K562 (cell line): ENCODE results near the gene ATP6V0E2. TPM values are rescaled to one million over a fixed set of nuclear protein-coding genes. Genes with fewer than 3 reads are reported as not detected.

Source experiments
- ATAC-seq: fragments of 200-7000 bp; cut with Tn5 transposase; 3 replicates; pipeline ENCODE4 v1.9.1; 2020; ENCODE audit warnings: moderate library complexity
- BruUV-seq: library from RNA; stranded (reverse); fragments of 400-500 nt; replicated peaks from 2 replicates; lab custom pipeline; 2021; lab: Mats Ljungman, UMichigan
- CTCF ChIA-PET: fragments of 300-600 bp; formaldehyde crosslinking; extraction: SDS; loops from one replicate; lab custom pipeline; 2021; ENCODE audit warnings: low intra/inter-chr PET ratio; lab: Yijun Ruan, JAX
- POLR2A ChIA-PET: fragments of 300-600, 350-650 bp; sonication (Branson Sonifier 250); formaldehyde crosslinking; extraction: SDS; loops from one replicate; lab custom pipeline; 2021; ENCODE audit warnings: antibody characterized with exemption, inconsistent platforms; lab: Yijun Ruan, JAX
- DNase-seq, 4 experiments: peaks; one replicate each; pipeline versions ENCODE4 v3.0.0 to v3.0.0-alpha.2; 2011 to 2018; ENCODE audit warnings: low spot score in 3 of 4, mixed read lengths in 3 of 4; ENCODE audit errors: extremely low read depth in 1 of 4
- FAIRE-seq: peaks from 2 replicates; lab custom pipeline; 2011; peaks lifted over from hg19 to GRCh38; lab: Jason Lieb, UNC
- H2AFZ ChIP-seq: 2 replicates; pipeline ENCODE4 v1.6.0; 2011; ENCODE audit warnings: low read depth, low read length, control low read depth, inconsistent platforms
- H3K27ac ChIP-seq: fragments of 200-600 bp; 3 replicates; pipeline ENCODE4 v1.8.0; 2011; ENCODE audit warnings: low read depth, mild to moderate bottlenecking, control low read depth, inconsistent platforms, low read length, moderate library complexity, mixed read lengths; ENCODE audit errors: extremely low read depth
- H3K27me3 ChIP-seq, 2 experiments: fragments of 300-600 bp in 1 of 2; 2 replicates in 1 of 2; 3 replicates in 1 of 2; pipeline versions ENCODE4 v1.6.0 to v1.8.0; 2011; ENCODE audit warnings: inconsistent platforms in 2 of 2, low read length in 2 of 2, mild to moderate bottlenecking in 1 of 2, mixed read lengths in 1 of 2, moderate library complexity in 1 of 2; ENCODE audit not compliant: control insufficient read depth in 2 of 2, insufficient read depth in 2 of 2
- H3K36me3 ChIP-seq: fragments of 300-600 bp; 3 replicates; pipeline ENCODE4 v1.8.0; 2011; ENCODE audit warnings: mild to moderate bottlenecking, low read length, inconsistent platforms; ENCODE audit not compliant: control insufficient read depth, insufficient read depth
- H3K4me1 ChIP-seq, 2 experiments: fragments of 200-600 bp in 1 of 2; replicated peaks in 1 of 2; 2 replicates in 1 of 2; 3 replicates in 1 of 2; pipeline versions ENCODE4 v1.5.1 to v1.8.0; 2011; ENCODE audit warnings: inconsistent platforms in 2 of 2, low read length in 2 of 2, mild to moderate bottlenecking in 1 of 2, mixed read lengths in 1 of 2, moderate library complexity in 1 of 2; ENCODE audit not compliant: control insufficient read depth in 2 of 2, insufficient read depth in 2 of 2
- H3K4me2 ChIP-seq: 2 replicates; pipeline ENCODE4 v1.6.1; 2011; ENCODE audit warnings: low read length, control low read depth, inconsistent platforms, mixed read lengths; ENCODE audit not compliant: insufficient read depth
- H3K4me3 ChIP-seq: fragments of 200-600 bp; sonication (generic), shearing (Covaris generic); 2 replicates; pipeline ENCODE4 v1.5.1; 2016; ENCODE audit warnings: control low read depth, inconsistent platforms
- H3K79me2 ChIP-seq: fragments of 200-600 bp; 3 replicates; pipeline ENCODE4 v1.8.0; 2011; ENCODE audit warnings: low read length, inconsistent platforms; ENCODE audit not compliant: control insufficient read depth, insufficient read depth
- H3K9ac ChIP-seq, 2 experiments: 2 replicates each; pipeline versions ENCODE4 v1.6.0 to v1.6.1; 2011; ENCODE audit warnings: low read depth in 2 of 2, low read length in 2 of 2, control low read depth in 1 of 2, inconsistent platforms in 1 of 2, mild to moderate bottlenecking in 1 of 2, mixed read lengths in 1 of 2; ENCODE audit not compliant: insufficient read depth in 1 of 2
- H3K9me1 ChIP-seq: one replicate; pipeline ENCODE4 v1.6.0; 2011; ENCODE audit warnings: inconsistent platforms, mild to moderate bottlenecking, low read length, moderate library complexity; ENCODE audit not compliant: control insufficient read depth, insufficient read depth
- H3K9me3 ChIP-seq: replicated peaks from 2 replicates; pipeline ENCODE4 v1.5.1; 2011; ENCODE audit warnings: low read depth, low read length, inconsistent platforms; ENCODE audit not compliant: control insufficient read depth, insufficient read depth
- H4K20me1 ChIP-seq: replicated peaks from 2 replicates; pipeline ENCODE4 v1.6.1; 2011; ENCODE audit warnings: low read length, inconsistent platforms, mixed read lengths; ENCODE audit not compliant: control insufficient read depth, insufficient read depth
- BDP1 ChIP-seq: IDR thresholded peaks from 3 replicates; pipeline ENCODE4 v1.6.1; 2011; ENCODE audit not compliant: insufficient read length, insufficient read depth
- HMG20A ChIP-seq: fragments of 450-650 bp; formaldehyde crosslinking; conservative IDR thresholded peaks from 2 replicates; pipeline ENCODE4 v1.4.0; 2020; ENCODE audit warnings: mild to moderate bottlenecking, mixed read lengths
- PCBP1 ChIP-seq: fragments of 200-400 bp; formaldehyde crosslinking; IDR thresholded peaks from 2 replicates; pipeline ENCODE4 v1.6.1; 2018; ENCODE audit warnings: mild to moderate bottlenecking, low read depth, low read length; ENCODE audit not compliant: poor library complexity, severe bottlenecking
- PPARD ChIP-seq: fragments of 250-450 bp; sonication (Bioruptor Pico); IDR thresholded peaks from 2 replicates; pipeline ENCODE4 v1.8.0; 2022; ENCODE audit warnings: inconsistent platforms, mild to moderate bottlenecking, moderate library complexity
- TOE1 ChIP-seq, 2 experiments: fragments of 450-650 bp in 1 of 2; sonication (generic) in 1 of 2; formaldehyde crosslinking in 1 of 2; IDR thresholded peaks; 2 replicates each; pipeline versions ENCODE4 v1.7.1 to v1.8.0; 2016 to 2022; ENCODE audit warnings: borderline replicate concordance in 2 of 2, mild to moderate bottlenecking in 2 of 2, antibody characterized with exemption in 1 of 2, inconsistent platforms in 1 of 2, low read depth in 1 of 2, missing genetic modification reagents in 1 of 2, moderate library complexity in 1 of 2
- XRCC4 ChIP-seq: IDR thresholded peaks from one replicate; pipeline ENCODE4 v1.6.1; 2011; ENCODE audit not compliant: insufficient read depth, insufficient read length; ENCODE audit errors: extremely low read depth
- ZKSCAN1 ChIP-seq: fragments of 150-350 bp; IDR thresholded peaks from 2 replicates; pipeline ENCODE4 v1.6.1; 2016; ENCODE audit warnings: low read depth, low read length
- WGBS: fragments of 100-300 bp; shearing (Covaris generic); methylation state at CpG from one replicate; pipeline ENCODE4 v1.1.6; 2016; ENCODE audit warnings: low coverage, mixed read lengths; ENCODE audit not compliant: insufficient coverage; ENCODE audit errors: missing lambda C conversion rate; 5-methylcytosine and 5-hydroxymethylcytosine counted together
- in situ Hi-C: fragments of 300-500 bp; cut with MboI; formaldehyde crosslinking; loops from 4 replicates; pipeline ENCODE4 v1.15.0; 2018; ENCODE audit warnings: inconsistent platforms, mixed read lengths
- intact Hi-C: fragments of 100-400 bp; cut with micrococcal nuclease; formaldehyde crosslinking; loops from 2 replicates; pipeline ENCODE4 v1.14.2; 2022
- polyA plus RNA-seq, 8 experiments: library from polyadenylated mRNA; depleted of rRNA in 4 of 8; stranded (reverse) in 5 of 8; unstranded in 3 of 8; fragments of >200 nt; fragmentation: Nextera tagmentation in 2 of 8; fragmentation: Illumina TruSeq in 1 of 8; extraction: Ambion mirVana in 2 of 8; extraction: Trizol in 1 of 8; gene quantifications; 2 replicates each; pipeline versions ENCODE4 v1.2.1 to v1.2.3, GENCODE V29; 2011 to 2014; ENCODE audit warnings: inconsistent platforms in 1 of 8, missing spikeins in 1 of 8
- total RNA-seq, 7 experiments: library from RNA; depleted of rRNA in 6 of 7; stranded (reverse); fragments of >200 nt in 6 of 7; fragmentation: Illumina TruSeq in 2 of 7; extraction: Trizol in 2 of 7; gene quantifications; 2 replicates each; pipeline versions ENCODE4 v1.2.1 to v1.2.3, GENCODE V29; 2011 to 2021; ENCODE audit warnings: low replicate concordance in 1 of 7
- TF ChIP-seq, protein P1 (sequence below), 3 experiments: IDR thresholded peaks in 2 of 3; conservative IDR thresholded peaks in 1 of 3; 2 replicates each; pipeline ENCODE4 v1.5.1; 2011 to 2012; ENCODE audit warnings: low read length in 3 of 3, mild to moderate bottlenecking in 3 of 3, control low read depth in 2 of 3, improper control_type of control experiment in 1 of 3, inconsistent platforms in 1 of 3, low read depth in 1 of 3, mixed read lengths in 1 of 3, moderate library complexity in 1 of 3; ENCODE audit not compliant: insufficient read depth in 2 of 3
- TF ChIP-seq, protein P2 (sequence below): sonication (generic); formaldehyde crosslinking; IDR thresholded peaks from 2 replicates; pipeline ENCODE4 v1.8.0; 2022; ENCODE audit warnings: missing genetic modification reagents, mild to moderate bottlenecking, moderate library complexity, borderline replicate concordance
- TF ChIP-seq, protein P3 (sequence below): fragments of 250-450 bp; sonication (Bioruptor Pico); IDR thresholded peaks from 2 replicates; pipeline ENCODE4 v1.6.1; 2021; ENCODE audit warnings: mild to moderate bottlenecking
- TF ChIP-seq, protein P4 (sequence below), 2 experiments: fragments of 250-450 bp in 1 of 2; fragments of 450-650 bp in 1 of 2; sonication (Bioruptor Pico) in 1 of 2; IDR thresholded peaks; 2 replicates each; pipeline versions ENCODE4 v1.6.1 to v1.8.0; 2016 to 2021; ENCODE audit warnings: mild to moderate bottlenecking in 2 of 2, moderate library complexity in 2 of 2, missing compliant biosample characterization in 1 of 2, missing genetic modification characterization in 1 of 2

ATP6V0E2 gene
- total and polyA plus RNA-seq, 9 of the 15 experiments (the other 6 are each of a cell fraction or from before 2014, with no cell fraction given): 0.55 to 18.5 (median 10.9) TPM

DNA sequence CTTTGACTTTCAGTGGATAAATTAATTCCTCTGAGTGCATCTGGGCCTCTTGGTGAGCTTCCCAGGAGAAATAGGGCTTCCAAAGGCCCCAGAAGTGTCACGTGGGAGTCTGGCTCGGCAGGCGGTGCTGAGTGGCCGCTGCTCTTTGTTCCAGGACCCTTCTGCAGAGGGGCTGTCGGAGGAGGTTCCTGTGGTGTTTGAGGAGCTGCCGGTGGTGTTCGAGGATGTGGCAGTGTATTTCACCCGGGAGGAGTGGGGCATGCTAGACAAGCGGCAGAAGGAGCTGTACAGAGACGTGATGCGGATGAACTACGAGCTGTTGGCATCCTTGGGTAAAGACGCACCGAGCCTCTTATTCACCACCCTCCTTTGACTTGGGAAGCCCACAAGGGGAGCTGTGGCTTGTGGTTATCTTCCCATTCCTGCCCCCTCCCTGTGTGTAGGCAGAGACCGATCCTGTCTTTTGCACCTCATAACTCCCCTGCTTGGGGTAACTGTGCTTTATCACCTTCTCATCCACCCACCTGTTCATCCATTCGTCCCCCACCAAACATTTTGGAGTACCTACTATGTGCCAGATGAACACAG is 23.7 kb upstream of the ATP6V0E2 start:
- FAIRE-seq (no peak), ATAC-seq (peak; percentile 73), DNase-seq (peak in 1 of 4 experiments; percentile 39)
- Histone ChIP-seq H3K27me3 (peaks cover 51 to 59% of the 10 kb centered on the region in 2 experiments), H3K79me2 (no peaks in the 10 kb centered on the region), H3K4me3 (no peak overlapping the region), H3K9ac (0 out of 4 replicates have a peak overlapping the region, but pooled peaks of 1 of the 2 experiments have one; percentile 11), H3K9me3 (no peaks in the 10 kb centered on the region), H3K9me1 (no peaks in the 10 kb centered on the region), H4K20me1 (0 out of 2 replicates have a peak, but pooled peaks cover 9% of the 10 kb centered on the region), H3K4me1 (peaks cover 5 to 10% of the 10 kb centered on the region in 2 experiments), H3K4me2 (no peak overlapping the region), H3K36me3 (no peaks in the 10 kb centered on the region), H2AFZ (no peak overlapping the region), H3K27ac (no peak overlapping the region)
- intact Hi-C loops: no loop called here
- POLR2A ChIA-PET: interaction anchor here (0.6 to 3.5 kb wide), 9 partner anchors 9 to 1167 kb away, joined by 3 to 29 read pairs (median 3); partner anchors contain the start of gene ZNF862
- in situ Hi-C loops: loop anchor here (25.0 kb wide), 1 partner anchor 187 kb away; no protein-coding TSS in a partner anchor
- no TSS peak for BruUV-seq
- CTCF ChIA-PET: interaction anchor here (1.8 kb wide), 1 partner anchor 43 kb away, joined by 13 read pairs; no protein-coding TSS in a partner anchor
- 6% methylated on average over 16 of the region's 16 CpGs for WGBS
- TF ChIP-seq PCBP1 (no peak), PPARD (CRISPR knock-in tag) (no peak), HMG20A (no peak), BDP1 (no peak), ZKSCAN1 (peak; percentile 75), TOE1 (IDR thresholded peaks at IDR 0.05; ENCODE audit: borderline replicate concordance) (no peak), TOE1 (CRISPR knock-in tag; IDR thresholded peaks at IDR 0.05; ENCODE audit: borderline replicate concordance, low read depth) (no peak), XRCC4 (no peak)
- TF ChIP-seq, protein P1, sequence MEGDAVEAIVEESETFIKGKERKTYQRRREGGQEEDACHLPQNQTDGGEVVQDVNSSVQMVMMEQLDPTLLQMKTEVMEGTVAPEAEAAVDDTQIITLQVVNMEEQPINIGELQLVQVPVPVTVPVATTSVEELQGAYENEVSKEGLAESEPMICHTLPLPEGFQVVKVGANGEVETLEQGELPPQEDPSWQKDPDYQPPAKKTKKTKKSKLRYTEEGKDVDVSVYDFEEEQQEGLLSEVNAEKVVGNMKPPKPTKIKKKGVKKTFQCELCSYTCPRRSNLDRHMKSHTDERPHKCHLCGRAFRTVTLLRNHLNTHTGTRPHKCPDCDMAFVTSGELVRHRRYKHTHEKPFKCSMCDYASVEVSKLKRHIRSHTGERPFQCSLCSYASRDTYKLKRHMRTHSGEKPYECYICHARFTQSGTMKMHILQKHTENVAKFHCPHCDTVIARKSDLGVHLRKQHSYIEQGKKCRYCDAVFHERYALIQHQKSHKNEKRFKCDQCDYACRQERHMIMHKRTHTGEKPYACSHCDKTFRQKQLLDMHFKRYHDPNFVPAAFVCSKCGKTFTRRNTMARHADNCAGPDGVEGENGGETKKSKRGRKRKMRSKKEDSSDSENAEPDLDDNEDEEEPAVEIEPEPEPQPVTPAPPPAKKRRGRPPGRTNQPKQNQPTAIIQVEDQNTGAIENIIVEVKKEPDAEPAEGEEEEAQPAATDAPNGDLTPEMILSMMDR (IDR thresholded peaks at IDR 0.05 in 2 of 3, conservative IDR thresholded peaks at IDR 0.05 in 1 of 3; ENCODE audit: insufficient read depth in 2 of 3, low read depth in 1 of 3, low read length in 3 of 3): peak; percentile 31 to 42 (median 41); a peak in 4 of 6 replicates
- TF ChIP-seq, protein P2, sequence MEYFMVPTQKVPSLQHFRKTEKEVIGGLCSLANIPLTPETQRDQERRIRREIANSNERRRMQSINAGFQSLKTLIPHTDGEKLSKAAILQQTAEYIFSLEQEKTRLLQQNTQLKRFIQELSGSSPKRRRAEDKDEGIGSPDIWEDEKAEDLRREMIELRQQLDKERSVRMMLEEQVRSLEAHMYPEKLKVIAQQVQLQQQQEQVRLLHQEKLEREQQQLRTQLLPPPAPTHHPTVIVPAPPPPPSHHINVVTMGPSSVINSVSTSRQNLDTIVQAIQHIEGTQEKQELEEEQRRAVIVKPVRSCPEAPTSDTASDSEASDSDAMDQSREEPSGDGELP (CRISPR knock-in tag): peak; percentile 27; the same call in 1 of the 2 replicates
- TF ChIP-seq, protein P3, sequence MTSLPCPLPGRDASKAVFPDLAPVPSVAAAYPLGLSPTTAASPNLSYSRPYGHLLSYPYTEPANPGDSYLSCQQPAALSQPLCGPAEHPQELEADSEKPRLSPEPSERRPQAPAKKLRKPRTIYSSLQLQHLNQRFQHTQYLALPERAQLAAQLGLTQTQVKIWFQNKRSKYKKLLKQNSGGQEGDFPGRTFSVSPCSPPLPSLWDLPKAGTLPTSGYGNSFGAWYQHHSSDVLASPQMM (CRISPR knock-in tag): no peak
- TF ChIP-seq, protein P4, sequence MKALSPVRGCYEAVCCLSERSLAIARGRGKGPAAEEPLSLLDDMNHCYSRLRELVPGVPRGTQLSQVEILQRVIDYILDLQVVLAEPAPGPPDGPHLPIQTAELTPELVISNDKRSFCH (CRISPR knock-in tag; IDR thresholded peaks at IDR 0.05): no peak
- TF ChIP-seq, protein P4 (tag; IDR thresholded peaks at IDR 0.05): no peak
